Adrenal gland (tissue), 5 donors: ENCODE data around the gene NPS.

ENCODE experiments used
- CTCF ChIP-seq, 6 experiments: fragments of 450-650 bp in 4 of 6; fragments of 200-600 bp in 2 of 6; sonication (generic) in 1 of 6; IDR thresholded peaks; 1 replicate in 5 of 6; 2 replicates in 1 of 6; pipeline versions ENCODE4 v1.5.1 to v1.8.0; 2016 to 2021; ENCODE audit warnings: antibody characterized with exemption in 6 of 6, mild to moderate bottlenecking in 2 of 6, moderate library complexity in 1 of 6
- POLR2A ChIP-seq, 2 donors: fragments of 450-650 bp; IDR thresholded peaks; one replicate each; pipeline ENCODE4 v1.6.1; 2017; ENCODE audit warnings: antibody characterized with exemption in 2 of 2, mild to moderate bottlenecking in 2 of 2, moderate library complexity in 1 of 2
- donor health status: DM: no; HTN: no; CAD: no.

- TF ChIP-seq POLR2A (IDR thresholded peaks at IDR 0.05): no peak
- peak in 4 of 6 experiments; percentile 11 to 27 (median 23) for TF ChIP-seq CTCF (IDR thresholded peaks at IDR 0.05)
These were observed 28.5 kb downstream of the NPS start for GRCh38 chr10:127577376-127578258.
